Inflammatory macrophage treated with lipopolysaccharide for 1 hour (primary cell): Measurements from ENCODE around the gene PRLR.
"Not testable (repeated sequence)": the region's sequence is repeated elsewhere in the genome, so short reads cannot be mapped to it uniquely, and the experiment has no call there.

Experiments
- DNase-seq, 2 donors: peaks; one replicate each; pipeline ENCODE4 v3.0.0-alpha.2; 2020 to 2022

PRLR gene

DNA sequence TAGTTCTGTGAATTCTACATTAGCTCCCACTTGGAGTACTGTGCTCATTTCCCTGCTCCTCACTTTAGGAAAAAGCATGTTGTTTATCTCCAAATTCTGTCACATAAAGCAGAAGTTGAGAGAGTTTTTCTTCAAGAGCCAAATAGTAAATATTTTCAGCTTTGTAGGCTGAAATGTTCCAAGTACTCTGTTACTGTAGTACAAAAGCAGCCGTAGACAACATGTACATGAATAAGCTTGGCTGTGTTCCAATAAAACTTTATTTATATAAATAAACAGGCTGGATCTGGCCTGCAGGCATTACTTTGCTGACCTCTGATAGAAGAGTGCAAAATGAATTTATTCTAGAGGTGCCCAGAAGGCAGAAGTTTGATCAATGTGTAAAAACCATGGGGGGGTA, 109.6 kb downstream of the PRLR start:
- no peak for DNase-seq

- DNase-seq = peak; percentile 38 to 57
Observed at GRCh38 chr5:35117967-35118366, 112.3 kb downstream of the PRLR start.

GRCh38 chr5:35115920-35116319, 114.4 kb downstream of the PRLR start:
- no peak for DNase-seq

DNA sequence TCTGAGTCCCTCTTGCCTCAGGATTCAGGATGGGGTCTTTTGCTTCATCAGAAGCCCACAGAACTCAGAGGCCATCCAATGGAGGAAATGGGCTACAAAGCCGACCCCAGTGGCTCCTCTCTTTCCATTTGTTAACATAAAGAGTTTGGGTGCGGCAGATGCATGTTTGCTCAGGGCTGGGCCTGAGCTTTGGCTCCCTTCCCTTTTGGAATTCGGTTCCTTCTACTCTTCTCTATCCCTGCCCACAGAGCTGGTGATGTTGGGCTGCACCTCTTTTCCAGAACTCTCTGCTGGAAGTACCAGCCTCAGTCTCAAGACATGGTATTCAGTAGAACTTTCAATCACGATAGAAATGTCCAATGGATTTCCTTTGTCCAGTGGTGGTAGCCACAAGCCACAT, 115.6 kb downstream of the PRLR start:
- no peak for DNase-seq

DNA sequence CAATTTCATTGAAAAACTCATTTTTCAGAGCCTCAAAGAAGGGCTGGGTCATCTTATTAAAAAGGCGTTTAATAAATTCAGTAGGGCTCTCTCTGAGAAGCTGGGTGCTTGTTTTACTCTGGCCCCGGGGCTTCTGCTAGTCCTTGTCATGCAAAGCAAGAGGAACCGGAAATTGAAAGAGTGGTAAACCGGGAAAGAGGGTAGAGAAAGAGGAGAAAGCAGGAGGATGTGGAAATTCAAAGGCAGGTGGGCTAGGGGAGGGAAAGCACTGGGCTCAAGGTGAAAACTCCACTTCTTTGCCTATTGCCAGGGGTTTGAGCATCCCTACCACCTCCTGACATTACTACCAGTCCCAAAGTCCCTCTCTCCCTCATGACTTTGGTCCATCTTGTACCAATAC, 118.0 kb downstream of the PRLR start:
- no peak for DNase-seq

DNA sequence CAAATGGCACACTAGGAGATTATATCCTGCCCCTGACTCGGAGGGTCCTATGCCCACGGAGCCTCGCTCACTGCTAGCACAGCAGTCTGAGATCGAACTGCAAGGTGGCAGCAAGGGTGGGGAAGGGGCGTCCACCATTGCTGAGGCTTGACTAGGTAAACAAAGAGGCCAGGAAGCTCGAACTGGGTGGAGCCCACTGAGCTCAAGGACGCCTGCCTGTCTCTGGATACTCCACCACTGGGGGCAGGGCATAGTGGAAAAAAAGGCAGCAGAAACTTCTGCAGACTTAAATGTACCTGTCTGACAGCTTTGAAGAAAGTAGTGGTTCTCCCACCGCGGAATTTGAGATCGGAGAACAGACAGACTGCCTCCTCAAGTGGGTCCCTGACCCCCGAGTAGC, 125.7 kb downstream of the PRLR start:
- DNase-seq = not testable (repeated sequence)

- no peak for DNase-seq
Observed at GRCh38 chr5:35103637-35104299, 126.5 kb downstream of the PRLR start.

DNA sequence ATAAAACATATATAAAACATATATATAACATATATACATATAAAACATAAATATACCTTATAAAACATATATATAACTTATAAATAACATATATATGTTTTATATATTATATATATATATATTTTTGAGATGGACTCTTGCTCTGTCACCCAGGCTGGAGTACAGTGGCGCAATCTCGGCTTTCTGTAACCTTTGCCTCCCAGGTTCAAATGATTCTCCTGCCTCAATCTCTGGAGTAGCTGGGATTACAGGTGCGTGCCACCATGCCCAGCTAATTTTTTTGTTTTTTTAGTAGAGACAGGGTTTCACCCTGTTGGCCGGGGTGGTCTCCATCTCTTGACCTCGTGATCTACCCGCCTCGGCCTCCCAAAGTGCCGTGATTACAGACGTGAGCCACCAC, 128.6 kb downstream of the PRLR start:
- not testable (repeated sequence) for DNase-seq

DNA sequence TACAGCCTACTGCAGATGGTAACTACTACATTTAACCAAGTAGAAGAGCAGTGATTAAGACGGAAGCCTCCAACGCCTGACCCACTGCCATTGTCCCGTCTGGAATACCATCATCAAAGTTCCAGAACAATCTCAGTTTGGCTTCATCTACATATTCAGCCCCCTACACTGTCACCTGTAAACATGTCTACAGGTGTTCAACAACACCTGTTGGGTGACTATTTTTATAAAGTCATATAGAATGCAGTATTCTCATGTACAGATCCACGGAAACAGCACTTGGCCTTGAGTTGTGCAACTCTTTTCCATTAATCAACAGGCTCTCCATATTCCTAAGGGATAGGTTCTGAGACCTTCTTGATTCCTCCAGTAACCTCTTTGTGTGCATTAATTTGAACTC, 129.3 kb downstream of the PRLR start:
- no peak for DNase-seq

GRCh38 chr5:35098214-35098613, 132.1 kb downstream of the PRLR start:
- no peak for DNase-seq

DNA sequence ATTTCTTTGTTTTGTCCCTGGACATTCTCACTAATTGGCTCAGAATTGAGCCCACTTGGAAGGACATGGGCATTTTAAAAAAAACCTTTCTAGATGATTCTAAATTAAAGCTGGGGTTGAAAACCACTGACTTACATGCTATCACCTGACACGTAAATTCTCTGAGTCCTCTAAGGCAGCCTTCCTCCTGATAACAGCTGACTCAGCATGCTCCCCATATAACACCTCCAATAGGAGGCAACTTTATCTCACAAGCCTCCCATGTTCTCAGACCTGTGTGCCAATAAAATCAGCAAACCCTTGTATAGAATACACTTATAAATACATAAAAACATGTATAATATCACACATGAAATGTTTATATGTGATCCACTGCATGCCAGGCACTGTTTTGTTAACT, 133.4 kb downstream of the PRLR start:
- DNase-seq = no peak

DNA sequence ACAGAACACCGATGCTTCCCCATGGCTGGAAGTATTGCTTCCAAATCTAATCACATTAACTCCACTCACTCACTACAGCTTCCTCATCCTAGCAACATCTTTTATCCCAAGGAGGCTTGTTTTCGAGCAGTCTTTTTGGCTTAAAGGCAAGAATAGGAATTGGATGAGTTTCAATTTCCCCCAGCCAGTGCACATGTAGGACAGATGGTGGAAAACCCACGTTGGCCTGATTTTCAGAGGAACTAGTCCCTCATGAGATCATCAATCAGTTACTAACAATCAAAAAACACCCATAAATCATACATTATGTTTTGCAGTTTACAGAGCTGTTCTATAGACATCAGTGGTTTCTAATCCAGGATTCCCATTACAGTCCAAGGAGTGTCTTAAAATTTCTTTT, 134.1 kb downstream of the PRLR start:
- DNase-seq = peak in 1 of 2 donors; percentile 20

GRCh38 chr5:35095366-35095765, 134.9 kb downstream of the PRLR start:
- no peak for DNase-seq

GRCh38 chr5:35094948-35095347, 135.3 kb downstream of the PRLR start:
- no peak for DNase-seq

DNA sequence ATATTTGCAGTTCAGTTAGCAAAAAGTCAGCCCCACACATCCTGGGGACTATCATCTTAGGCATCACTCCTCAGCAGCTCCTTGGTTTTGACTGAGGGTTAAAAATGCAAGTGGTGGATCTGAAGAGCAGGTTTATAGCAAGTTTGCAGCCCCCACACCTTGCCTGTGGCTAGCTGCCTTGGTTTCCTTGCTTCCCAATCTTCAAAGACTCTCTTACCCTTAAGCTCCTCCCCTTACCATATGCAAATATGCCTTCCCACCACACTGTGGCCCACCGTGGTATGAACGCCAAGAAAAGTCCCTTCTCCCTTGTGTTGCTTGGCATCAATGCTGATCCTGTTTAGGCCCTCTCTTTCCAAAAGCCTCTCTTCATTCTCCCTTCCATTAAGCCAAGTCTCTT, 137.6 kb downstream of the PRLR start:
- no peak for DNase-seq

- no peak for DNase-seq
Observed at GRCh38 chr5:35091704-35092103, 138.6 kb downstream of the PRLR start.

DNA sequence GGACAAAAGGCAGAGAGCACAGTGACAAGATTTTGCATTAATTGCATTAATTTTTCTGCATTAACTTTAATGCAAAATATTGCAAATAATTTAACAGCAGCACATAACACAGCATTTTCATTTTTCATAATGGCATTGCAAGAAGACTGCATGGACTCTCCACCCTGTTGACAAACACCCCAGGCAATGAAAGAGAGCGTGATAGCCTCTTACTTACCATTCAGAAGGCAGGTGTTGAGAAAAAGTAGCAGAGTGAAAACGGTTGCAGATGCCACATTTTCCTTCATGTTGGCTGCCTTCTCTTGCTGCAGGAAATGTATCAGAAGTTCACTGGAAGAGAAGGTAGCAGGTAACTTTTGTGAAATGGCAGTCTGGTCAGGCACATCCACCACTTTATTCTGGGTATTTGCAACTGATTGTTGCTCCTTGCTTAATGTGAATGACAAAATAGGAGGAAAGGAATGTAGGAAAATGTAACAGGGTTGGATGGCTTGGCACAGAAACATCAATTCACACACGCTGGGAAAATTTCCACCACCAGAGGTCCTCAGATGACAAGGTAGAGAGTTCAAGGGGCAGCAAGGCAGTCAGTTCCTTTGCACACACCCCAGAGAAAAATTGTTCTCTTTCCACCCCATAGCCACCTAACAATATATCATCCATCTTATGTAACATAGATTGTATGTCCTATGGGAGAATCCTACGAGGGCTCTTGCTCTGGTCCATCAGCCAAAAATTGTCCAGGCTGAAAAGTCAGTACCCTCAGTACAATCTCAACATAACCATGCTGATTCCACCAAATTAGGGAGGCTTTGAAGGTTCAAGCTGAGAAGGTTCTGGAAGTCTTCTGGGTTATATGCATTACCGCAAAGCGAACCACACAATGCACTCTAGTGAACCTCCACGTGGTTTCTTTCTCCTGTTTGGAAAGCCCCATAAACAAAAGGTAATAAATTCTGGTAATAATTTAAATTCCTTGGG, 140.7 kb downstream of the PRLR start:
- DNase-seq = peak; percentile 39 to 87

GRCh38 chr5:35087991-35088390, 142.3 kb downstream of the PRLR start:
- DNase-seq = no peak

DNA sequence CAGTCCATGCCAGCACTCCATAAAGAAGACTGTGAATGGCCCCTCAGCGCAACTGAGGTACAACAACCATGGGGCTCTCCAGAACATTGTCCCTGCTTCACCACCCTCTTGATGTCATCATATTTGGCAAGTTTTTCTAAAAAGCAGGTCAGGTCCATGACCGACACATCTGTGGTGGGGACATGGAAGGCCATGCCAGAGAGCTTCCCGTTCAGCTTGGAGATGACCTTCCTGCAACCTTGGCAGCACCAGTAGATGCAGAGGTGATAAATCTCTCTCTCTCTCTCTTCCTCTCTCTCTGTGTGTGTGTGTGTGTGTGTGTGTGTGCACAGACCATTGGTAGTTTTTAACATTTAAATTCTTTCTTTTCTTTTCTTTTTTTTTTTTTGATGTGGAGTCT, 147.1 kb downstream of the PRLR start:
- no peak for DNase-seq

- DNase-seq = no peak
Observed at GRCh38 chr5:35082530-35082929, 147.8 kb downstream of the PRLR start.

- DNase-seq = no peak
Observed at GRCh38 chr5:35081134-35081533, 149.2 kb downstream of the PRLR start.

- DNase-seq = no peak
Observed at GRCh38 chr5:35073160-35073559, 157.1 kb downstream of the PRLR start.

GRCh38 chr5:35069188-35069587, 161.1 kb downstream of the PRLR start:
- no peak for DNase-seq

GRCh38 chr5:35067985-35068384, 162.3 kb downstream of the PRLR start:
- DNase-seq = no peak
